HG02840 (cell line): Measurements from ENCODE around the gene ADAM19.

ENCODE experiments used
- ATAC-seq: cut with Tn5 transposase; IDR thresholded peaks from one replicate; pipeline ENCODE4 v1.9.1; 2021; ENCODE audit warnings: mild to moderate bottlenecking, moderate library complexity, moderate number of reproducible peaks; ENCODE audit not compliant: unreplicated experiment, low FRiP score

Gene ADAM19, protein sequence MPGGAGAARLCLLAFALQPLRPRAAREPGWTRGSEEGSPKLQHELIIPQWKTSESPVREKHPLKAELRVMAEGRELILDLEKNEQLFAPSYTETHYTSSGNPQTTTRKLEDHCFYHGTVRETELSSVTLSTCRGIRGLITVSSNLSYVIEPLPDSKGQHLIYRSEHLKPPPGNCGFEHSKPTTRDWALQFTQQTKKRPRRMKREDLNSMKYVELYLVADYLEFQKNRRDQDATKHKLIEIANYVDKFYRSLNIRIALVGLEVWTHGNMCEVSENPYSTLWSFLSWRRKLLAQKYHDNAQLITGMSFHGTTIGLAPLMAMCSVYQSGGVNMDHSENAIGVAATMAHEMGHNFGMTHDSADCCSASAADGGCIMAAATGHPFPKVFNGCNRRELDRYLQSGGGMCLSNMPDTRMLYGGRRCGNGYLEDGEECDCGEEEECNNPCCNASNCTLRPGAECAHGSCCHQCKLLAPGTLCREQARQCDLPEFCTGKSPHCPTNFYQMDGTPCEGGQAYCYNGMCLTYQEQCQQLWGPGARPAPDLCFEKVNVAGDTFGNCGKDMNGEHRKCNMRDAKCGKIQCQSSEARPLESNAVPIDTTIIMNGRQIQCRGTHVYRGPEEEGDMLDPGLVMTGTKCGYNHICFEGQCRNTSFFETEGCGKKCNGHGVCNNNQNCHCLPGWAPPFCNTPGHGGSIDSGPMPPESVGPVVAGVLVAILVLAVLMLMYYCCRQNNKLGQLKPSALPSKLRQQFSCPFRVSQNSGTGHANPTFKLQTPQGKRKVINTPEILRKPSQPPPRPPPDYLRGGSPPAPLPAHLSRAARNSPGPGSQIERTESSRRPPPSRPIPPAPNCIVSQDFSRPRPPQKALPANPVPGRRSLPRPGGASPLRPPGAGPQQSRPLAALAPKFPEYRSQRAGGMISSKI

DNA sequence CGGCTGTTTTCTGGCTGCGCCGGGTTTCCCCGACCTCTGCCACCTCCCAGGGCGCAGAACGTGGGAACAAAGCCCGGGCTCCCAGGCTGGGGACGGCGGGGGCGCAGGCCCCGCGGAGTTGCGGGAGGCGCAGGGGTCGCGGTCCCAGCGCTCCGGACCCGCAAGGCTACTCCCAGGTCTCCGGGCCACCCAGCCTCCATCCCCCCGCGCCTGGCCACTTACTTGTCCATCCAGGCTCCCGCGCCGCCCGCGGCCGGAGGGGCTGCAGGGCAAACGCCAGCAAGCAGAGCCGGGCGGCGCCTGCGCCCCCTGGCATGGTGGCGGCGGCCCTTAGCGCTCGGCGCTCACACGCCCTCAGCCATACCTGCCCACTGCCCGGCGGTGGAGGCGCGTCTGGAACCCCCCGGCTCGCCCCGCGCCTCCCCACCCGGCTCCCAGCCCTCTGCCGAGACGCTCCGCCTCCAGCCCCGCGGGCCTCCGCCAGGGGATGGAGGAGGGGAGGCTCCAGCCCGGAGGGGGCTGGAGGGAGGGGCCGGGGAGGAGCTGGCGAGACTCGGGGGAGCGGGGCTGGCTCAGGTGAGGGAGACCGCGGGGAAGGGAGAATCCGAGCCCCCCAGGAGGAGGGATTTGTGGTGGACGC, at the start of gene ADAM19:
Gene ADAM19, minus strand, starts transcription at position 395 of the 640 bp plus-strand sequence. Its CDS starts 79 bp downstream, at position 316.
- no peak for ATAC-seq

DNA sequence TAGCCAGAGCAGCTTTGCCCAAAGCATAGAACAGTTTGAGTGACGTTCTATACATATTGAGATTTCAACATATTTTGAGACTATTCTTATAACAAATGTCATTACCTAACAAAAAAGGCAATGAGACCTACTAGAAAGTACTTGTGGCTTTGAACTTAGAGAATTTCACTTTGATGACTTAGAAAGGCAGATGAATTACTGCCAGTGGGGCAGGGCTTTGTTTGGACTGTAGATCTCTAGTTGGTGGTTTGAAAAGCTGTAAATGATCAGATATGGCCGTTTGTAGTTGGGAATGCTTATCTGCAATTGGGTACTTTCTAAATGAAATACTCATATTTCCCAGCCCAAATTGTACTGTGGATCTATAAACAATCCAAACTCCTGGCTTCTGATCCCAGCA, 48.6 kb upstream of the ADAM19 start:
- no peak for ATAC-seq

DNA sequence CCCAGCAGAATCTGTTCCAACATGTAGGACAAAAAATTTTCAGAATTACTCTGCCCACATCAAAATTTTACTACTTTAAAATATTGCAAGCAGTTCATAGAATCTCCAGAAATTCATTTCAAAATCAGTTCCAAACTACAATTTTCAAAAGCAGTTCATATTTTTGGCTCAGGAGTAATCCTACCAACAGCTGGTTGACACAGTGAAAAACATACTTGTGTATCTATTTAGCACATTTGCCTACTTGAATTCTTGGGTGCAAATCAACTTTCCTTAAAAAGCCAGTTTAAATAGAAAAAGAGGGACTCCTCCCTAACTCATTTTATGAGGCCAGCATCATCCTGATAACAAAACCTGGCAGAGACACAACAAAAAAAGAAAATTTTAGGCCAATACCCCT, 45.2 kb upstream of the ADAM19 start:
- ATAC-seq, result no peak

DNA sequence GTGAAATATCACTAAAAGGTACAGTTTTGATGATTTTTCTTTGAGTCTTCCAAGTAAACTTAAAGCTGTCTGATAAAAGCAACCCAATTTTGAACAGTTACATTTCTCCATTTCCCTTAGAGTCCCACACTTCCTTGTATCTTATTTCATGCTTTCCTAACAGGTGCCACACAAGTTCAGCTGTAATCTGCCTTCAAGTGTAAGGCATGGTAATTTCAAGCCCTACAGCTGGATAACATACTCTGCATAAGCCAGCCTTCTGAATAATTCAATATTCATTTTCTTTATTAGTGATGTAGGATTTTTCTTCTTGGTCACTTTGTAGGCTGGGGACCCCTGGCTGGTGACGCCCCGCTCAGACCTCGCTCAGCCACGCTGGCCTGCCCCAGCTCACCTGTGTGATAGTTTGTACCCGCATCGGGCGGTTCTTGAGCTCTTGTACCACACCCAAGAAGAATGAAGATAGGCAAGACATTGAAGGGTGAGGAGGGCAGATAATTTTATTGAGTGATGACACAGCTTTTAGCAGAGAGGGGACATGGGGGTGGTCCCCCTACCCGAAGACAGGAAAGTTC, 42.7 kb upstream of the ADAM19 start:
- no peak for ATAC-seq

DNA sequence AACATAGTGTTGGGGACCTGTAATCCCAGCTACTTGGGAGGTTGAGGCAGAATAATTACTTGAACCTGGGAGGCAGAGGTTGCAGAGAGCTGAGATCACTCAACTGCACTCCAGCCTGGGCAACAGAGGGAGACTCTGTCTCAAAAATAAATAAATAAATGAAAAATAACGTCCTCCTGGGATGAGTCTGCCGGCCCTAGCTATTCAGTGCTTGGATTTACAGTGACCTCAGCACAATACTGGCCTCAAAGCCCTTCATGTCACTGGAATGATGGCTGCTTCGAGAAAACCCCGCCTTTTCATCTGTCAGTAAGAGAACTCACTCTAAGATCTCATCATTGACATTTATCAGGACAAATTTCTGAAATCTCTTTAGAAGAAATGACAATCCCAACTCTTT, 41.2 kb upstream of the ADAM19 start:
- no peak for ATAC-seq

DNA sequence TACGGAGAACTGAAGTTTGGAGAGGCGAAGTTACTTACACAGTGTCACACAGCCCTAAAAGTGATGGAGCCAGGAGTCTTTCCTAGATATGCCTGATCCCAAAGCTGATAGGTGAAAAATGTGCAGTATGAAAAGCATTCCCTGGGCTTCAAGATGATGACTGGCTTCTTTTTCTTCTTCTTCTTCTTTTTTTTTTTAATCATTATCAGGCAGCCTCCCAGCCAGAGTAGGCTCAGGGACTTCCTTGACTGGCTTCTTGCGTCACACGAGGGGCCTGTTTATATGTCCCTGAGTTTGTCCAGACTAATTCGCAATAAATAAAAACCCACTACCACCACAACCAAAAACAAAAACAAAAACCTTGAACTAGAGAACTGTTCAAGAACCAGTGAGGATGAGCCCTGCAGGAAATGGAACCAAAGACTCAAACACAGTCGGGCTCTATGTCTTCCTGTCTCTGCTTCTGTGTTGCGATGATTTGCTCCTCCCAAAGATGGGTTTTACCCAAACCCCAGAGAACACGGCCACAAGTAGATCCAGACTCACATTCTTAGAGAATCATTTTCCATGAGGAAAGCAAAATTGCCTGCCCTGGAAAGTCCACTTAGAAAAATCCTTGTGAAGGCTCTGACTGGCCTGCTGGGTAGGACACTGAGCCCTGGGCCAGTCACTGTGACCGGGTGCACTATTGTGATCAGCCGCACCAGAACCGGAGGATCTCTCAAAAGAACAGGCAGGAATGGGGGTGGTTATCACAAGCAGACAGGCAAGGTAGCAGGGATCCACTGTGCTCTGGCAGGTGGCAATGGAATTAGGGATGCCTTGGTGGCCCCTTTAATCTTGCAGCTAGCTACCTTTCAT, 38.0 kb upstream of the ADAM19 start:
- ATAC-seq, result no peak

DNA sequence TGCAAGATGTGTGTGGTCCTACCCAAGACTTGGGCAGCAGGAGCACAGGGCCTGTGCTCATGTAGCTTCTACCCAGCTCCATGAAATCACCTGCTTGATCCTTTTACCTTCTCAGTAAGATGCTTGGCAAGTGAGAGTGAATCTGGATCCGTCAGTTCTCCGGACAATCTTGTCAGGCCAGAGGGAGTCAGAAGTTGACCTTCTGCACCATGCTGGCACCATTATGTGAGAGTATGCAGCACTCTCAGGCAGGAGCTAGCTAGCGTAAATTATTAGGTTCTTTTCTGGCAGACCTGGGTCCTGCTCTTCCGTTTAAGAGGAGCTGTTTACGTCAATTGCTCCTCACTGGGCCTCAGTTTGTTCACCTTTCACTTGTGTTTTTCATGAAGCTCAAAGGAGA, 37.0 kb upstream of the ADAM19 start:
- ATAC-seq, result no peak

DNA sequence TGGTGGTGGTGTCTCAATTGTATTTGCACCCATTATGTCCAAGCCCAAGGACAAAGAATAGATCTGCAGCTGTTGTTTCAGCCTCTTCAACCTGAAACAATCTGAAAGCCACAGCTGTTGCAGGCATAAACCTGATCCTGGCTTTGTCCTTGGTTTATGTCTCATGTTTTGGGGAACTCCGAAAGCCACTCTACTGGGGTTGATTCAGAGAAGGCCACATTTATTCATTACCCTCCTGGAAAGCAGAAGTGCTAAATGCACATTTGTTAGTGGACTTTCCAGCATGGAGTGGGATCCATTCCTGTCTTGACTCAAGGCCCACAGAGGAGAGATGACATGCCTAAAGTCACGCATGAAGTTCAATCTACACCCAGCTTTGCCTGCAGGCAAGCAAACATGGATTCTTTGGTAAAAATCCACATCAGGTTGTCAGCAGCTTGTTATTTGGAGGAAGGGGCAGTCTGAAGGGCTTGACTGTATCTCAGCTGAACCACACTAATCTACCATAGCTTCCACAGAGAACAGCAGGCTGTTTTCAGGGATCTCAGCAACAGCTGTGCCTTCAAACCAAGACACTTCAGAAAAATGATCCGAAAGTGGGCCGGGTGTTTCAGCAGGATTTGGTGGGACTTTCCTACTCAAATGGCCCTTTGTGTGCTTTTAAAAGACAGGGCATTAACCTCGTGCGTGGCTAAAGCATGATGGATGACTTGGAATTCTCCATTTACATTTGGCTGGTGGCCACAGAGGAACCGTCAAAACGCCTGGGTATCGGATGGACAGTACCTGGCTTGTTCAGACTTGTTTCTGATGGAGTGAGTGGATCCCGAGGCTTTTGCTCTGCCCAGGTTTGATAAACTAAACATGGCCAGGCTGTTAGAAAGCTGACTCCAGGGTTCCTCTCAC, 36.2 kb upstream of the ADAM19 start:
- no peak for ATAC-seq

DNA sequence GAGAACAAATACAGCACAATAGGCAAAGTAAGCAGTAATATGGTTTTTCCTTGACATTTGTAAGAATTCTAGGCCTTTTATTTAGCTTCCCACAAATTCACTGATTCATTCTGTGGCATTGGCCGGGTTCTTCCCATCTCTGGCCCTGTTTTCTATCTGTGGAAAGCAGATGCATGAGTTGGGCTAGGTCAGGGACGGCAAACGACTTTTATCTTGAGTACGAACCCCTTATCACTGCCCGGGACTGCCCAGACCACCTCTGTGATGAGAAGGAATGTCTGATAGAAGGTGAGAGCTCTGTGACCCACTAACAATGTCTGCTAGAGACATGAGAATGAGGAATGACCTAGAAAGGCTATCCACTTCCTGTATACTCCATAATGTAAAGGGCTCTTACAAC, 35.4 kb upstream of the ADAM19 start:
- no peak for ATAC-seq

DNA sequence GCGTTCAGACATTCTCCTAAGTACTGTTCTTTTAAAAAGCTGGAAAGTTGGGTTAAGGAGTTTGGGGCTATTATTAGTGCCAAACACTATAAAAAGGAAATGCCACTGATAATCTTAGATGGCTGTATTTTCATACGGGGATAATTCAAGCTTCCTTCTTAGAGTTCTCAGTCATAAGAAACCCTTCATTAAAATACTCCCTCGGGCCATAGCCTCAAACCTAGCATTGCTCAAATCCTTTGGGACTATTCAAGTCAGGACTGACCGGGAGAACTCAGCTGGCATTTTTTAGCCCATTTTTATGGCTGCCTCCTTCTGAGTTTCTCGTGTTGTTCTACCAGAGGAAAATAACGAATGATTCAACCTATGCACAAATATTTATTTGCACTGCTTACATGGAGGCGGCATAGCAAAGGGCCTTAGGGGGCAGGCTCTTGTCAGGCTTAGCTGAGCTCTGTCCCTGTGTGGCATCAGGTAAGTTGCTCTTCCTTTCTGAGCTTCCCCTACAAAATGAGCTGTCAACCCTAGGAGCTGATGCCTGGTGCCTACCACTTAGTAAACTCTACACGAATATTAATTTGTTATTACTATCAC, 33.5 kb upstream of the ADAM19 start:
- no peak for ATAC-seq

DNA sequence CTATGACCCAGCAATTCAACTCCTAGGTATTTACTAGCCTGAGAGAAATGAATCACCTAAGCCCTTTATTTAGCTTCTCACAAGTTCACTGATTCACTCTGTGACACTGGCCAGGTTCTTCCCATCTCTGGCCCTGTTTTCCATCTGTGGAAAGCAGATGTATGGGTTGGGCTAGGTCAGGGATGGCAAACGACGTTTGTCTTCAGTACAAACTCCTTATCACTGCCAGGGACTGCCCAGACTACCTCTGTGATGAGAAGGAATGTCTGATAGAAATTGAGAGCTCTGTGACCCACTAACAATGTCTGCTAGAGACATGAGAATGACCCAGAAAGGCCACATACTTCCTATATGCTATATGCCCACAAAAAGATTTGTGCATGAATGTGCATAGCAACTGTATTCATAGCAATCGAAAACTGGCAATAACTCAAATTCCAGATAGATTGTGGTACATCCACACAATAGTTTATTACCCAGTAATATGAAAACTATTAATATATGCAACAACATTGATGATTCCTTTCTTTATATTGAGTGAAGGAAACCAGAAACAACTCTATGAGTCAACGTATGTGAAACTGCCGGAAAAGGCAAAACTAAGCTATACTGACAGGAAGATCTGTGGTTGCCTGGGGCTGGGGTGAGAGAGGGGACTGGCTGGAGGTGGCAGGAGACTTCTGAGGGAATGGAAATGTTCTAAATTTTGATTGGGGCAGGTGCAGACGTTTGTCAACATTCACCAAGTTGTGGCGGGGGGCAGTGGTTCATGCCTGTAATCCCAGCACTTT, 32.0 kb upstream of the ADAM19 start:
- ATAC-seq, result no peak

DNA sequence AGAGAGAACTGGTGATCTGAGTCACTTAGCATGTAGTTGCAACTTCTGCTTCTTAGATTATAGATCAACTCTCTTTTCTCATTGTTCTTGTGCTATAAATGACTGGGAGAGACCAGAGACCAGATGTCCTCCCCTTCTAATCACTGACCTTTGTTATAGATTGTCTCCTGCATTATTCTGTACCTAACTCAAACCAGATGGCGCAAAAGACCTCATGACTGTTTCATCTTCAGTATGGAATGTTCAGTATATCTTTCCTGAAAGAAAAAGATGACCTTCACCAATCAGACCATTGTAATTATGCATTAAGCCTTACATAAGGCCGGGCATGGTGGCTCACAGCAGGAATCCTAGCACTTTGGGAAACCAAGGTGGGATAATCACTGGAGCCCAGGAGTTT, 30.5 kb upstream of the ADAM19 start:
- no peak for ATAC-seq

DNA sequence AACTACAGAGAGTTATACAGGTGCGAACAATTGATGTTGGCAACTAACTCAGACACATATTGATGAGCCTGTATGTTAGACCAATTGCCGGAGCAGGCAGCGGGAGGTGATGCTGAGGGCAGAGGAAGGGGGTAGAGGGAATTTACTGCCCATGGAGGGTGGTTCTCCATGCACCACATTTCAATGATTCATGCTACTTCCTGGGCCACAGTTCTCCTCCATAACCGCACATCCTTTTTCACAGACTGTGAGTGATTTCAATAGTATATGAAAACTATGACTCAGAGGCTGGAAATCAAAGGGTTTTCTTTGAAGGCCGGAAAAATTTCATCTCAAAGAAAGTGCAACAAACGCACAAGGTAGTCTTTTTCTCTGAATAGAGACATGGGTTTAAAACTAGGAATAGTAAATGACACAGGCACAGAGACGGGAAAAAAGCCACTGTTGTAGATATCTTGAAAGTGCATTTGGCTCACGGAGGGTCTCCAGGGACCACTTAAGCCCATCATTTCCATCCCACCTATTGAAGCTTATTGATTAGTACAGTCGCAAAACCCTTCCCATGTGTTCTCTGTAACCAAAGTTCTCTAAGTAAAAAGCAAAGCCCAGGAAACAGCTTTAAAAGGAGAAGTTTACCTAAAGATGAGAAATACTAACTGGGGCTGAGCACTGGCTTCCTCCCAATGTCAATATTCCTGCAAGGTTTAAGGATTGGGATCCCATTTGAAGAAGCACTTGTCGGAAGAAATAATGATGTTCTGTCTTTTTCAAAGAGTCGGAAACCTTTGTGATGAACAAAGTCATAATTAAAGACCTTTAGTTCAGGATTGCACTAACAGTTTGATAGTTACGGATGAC, 28.0 kb upstream of the ADAM19 start:
- ATAC-seq, result no peak

DNA sequence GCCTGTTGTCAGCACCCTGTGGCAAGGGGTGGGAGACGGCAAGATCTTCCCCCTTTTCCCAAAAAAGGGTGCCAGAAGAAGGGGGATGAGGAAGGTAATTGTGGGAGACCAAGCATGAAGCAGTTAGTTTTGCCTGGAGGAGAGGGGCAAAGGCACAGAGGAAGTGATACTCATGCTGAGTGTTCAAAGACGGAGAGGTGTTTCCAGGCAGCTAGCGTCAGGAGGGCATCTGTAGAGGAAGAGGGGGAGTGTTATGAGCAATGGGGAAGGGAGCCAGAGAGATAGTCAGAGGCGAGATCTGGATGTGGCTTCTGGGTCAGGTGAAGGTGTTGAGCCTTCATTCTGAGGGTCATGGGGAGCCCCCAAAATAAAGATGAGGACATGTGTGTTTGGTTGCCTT, 26.9 kb upstream of the ADAM19 start:
- no peak for ATAC-seq

DNA sequence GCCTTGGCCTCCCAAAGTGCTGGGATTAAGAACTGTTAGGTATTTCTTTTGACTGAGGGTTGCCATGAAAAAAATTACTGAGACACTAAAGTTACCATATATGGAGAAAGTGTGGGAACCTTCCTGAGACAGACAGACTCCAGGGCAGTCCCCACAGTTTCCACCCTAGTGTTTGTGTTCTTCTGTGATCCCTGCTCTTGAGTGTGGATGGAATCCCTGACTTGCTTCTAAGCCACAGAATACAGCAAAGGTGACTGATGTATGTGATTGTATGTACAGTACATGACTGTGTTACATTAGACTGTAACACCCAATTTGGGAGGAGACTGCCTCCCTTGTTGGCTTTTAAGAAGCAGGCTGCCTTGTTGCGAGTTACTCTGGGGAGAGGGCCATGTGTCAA, 24.7 kb upstream of the ADAM19 start:
- ATAC-seq, result no peak

DNA sequence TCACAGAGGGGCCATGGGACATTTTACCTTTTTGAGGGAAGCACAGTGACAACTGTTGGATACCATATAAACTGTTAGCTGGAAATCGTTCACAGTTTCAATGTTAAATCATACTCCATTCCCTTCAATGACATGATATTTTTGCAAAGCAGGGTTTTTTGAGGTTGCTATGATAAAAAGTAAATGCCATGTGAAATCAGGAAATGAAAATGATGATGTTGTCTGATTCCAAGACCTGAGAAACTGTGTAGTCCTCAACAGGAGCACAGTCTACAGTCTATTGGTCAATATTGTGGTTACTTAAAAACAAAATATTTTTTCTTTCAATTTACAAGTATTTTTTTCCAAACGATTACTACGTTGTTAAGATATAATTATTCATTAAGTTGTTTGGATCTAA, 24.0 kb upstream of the ADAM19 start:
- no peak for ATAC-seq
